Activated naive CD4-positive, alpha-beta T cell treated with anti-CD3 and anti-CD28 coated beads, Interleukin-2, amount 50 U/mL, for 72 hours (primary cell): ENCODE measurements around the gene FCGR3B. TPM values are rescaled to one million over a fixed set of nuclear protein-coding genes. Genes with fewer than 3 reads are reported as not detected.
"Not testable (repeated sequence)": the region's sequence is repeated elsewhere in the genome, so short reads cannot be mapped to it uniquely, and the experiment has no call there.

Source experiments
- ATAC-seq, 2 donors: fragments of 150-1000 bp; cut with Tn5 transposase; 2 replicates each; pipeline ENCODE4 v1.10.0; 2021; ENCODE audit warnings: mild to moderate bottlenecking in 2 of 2, moderate library complexity in 2 of 2
- DNase-seq, 2 donors: peaks; one replicate each; pipeline ENCODE4 v3.0.0; 2021 to 2022; ENCODE audit warnings: low spot score in 2 of 2
- H3K27ac Mint-ChIP-seq, 2 donors: one replicate each; pipeline ENCODE4 v1.8.0; 2022; ENCODE audit warnings: mild to moderate bottlenecking in 2 of 2, mixed read lengths in 2 of 2
- H3K36me3 Mint-ChIP-seq, 2 donors: one replicate each; pipeline ENCODE4 v1.8.0; 2022; ENCODE audit warnings: mixed read lengths in 2 of 2
- H3K9me3 Mint-ChIP-seq, 2 donors: one replicate each; pipeline ENCODE4 v1.8.0; 2022; ENCODE audit warnings: mixed read lengths in 2 of 2
- total RNA-seq, 2 donors: library from RNA; stranded (reverse); gene quantifications; one replicate each; pipeline ENCODE4 v1.2.3, GENCODE V29; 2022

Gene FCGR3B
- total RNA-seq, 2 donors from 2014 or later, result not detected

- not testable (repeated sequence) for H3K27ac Mint-ChIP-seq, DNase-seq, H3K9me3 Mint-ChIP-seq, ATAC-seq, H3K36me3 Mint-ChIP-seq
Observed at GRCh38 chr1:161589365-161589764, 41.6 kb downstream of the FCGR3B start.

- not testable (repeated sequence) for DNase-seq, H3K27ac Mint-ChIP-seq, H3K9me3 Mint-ChIP-seq, H3K36me3 Mint-ChIP-seq, ATAC-seq
Observed at GRCh38 chr1:161588596-161588995, 42.4 kb downstream of the FCGR3B start.

GRCh38 chr1:161582882-161583281, 48.1 kb downstream of the FCGR3B start:
- not testable (repeated sequence) for ATAC-seq, H3K27ac Mint-ChIP-seq, H3K36me3 Mint-ChIP-seq, H3K9me3 Mint-ChIP-seq, DNase-seq

- H3K9me3 Mint-ChIP-seq, result not testable (repeated sequence)
Observed at GRCh38 chr1:161580879-161581537, 50.0 kb downstream of the FCGR3B start.

GRCh38 chr1:161579856-161580507, 51.0 kb downstream of the FCGR3B start:
- H3K9me3 Mint-ChIP-seq, H3K27ac Mint-ChIP-seq, H3K36me3 Mint-ChIP-seq, ATAC-seq, DNase-seq: not testable (repeated sequence)

More at GRCh38 chr1:161580879-161581537, 50.0 kb downstream of the FCGR3B start:
- H3K36me3 Mint-ChIP-seq, ATAC-seq, H3K27ac Mint-ChIP-seq, DNase-seq: not testable (repeated sequence)

- not testable (repeated sequence) for DNase-seq, H3K36me3 Mint-ChIP-seq, ATAC-seq, H3K9me3 Mint-ChIP-seq, H3K27ac Mint-ChIP-seq
Observed at GRCh38 chr1:161576676-161577075, 54.3 kb downstream of the FCGR3B start.

Other genes starting within 250 kb of the FCGR3B start
- gene FCGR2A, start 125.7 kb downstream of the FCGR3B start, total RNA-seq, result under 1 TPM in 1 of 2 donors, not detected in 1; 0.49 TPM
- gene HSPA6, start 106.6 kb downstream of the FCGR3B start, total RNA-seq, result under 1 TPM; 0.31 to 0.61 TPM
- under 1 TPM; 0.16 to 0.59 TPM for gene FCGR3A, start 81.4 kb downstream of the FCGR3B start, total RNA-seq
- under 1 TPM in 1 of 2 donors, not detected in 1; 0.21 TPM for gene FCGR2B, start 32.0 kb upstream of the FCGR3B start, total RNA-seq
- gene FCRLA, start 76.1 kb upstream of the FCGR3B start, total RNA-seq, result not detected
- not detected for gene FCRLB, start 90.4 kb upstream of the FCGR3B start, total RNA-seq
- gene DUSP12, start 118.6 kb upstream of the FCGR3B start, total RNA-seq, result 10 to 100 TPM in 1 of 2 donors, 1 to 10 TPM in 1; 7.5 to 23.8 TPM
- 10 to 100 TPM; 21.3 to 24.9 TPM for gene ATF6, start 135.1 kb upstream of the FCGR3B start, total RNA-seq